NCI-H345 treated with DMSO at 0.1 percent for 48 hours (cell line): ENCODE data around the gene DAZ1.
"Not testable (repeated sequence)": the region's sequence is repeated elsewhere in the genome, so short reads cannot be mapped to it uniquely, and the experiment has no call there.

Source experiments
- DNase-seq: peaks from one replicate; lab custom pipeline; 2025; ENCODE audit not compliant: unreplicated experiment; lab: John Stamatoyannopoulos, UW

Gene DAZ1, protein sequence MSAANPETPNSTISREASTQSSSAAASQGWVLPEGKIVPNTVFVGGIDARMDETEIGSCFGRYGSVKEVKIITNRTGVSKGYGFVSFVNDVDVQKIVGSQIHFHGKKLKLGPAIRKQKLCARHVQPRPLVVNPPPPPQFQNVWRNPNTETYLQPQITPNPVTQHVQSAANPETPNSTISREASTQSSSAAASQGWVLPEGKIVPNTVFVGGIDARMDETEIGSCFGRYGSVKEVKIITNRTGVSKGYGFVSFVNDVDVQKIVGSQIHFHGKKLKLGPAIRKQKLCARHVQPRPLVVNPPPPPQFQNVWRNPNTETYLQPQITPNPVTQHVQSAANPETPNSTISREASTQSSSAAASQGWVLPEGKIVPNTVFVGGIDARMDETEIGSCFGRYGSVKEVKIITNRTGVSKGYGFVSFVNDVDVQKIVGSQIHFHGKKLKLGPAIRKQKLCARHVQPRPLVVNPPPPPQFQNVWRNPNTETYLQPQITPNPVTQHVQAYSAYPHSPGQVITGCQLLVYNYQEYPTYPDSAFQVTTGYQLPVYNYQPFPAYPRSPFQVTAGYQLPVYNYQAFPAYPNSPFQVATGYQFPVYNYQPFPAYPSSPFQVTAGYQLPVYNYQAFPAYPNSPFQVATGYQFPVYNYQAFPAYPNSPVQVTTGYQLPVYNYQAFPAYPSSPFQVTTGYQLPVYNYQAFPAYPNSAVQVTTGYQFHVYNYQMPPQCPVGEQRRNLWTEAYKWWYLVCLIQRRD

DNA sequence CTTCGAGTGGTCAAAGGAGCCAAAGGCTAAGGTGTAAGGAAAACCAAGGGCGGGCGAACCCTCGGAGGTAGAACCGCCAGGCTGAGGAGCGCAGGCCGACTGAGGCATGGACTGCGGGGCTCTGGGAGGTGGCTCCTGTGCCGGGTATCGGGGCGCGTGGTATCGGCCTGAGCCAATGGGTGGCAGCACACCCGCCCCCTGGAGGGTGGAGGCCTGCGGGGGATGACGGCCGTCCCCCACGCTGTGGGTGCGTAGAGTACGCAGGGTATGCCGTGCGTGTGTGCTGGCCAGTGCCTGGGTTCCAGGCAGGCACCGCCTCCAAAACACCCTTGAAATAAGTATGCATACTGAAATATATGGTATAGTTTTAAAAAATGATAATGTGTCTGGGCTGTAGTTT, at the start of gene DAZ1:
DAZ1 (minus strand) TSS at position 101 of the 400 bp plus-strand sequence. CDS start 208 bp downstream, outside the sequence.
- DNase-seq: not testable (repeated sequence)

DNA sequence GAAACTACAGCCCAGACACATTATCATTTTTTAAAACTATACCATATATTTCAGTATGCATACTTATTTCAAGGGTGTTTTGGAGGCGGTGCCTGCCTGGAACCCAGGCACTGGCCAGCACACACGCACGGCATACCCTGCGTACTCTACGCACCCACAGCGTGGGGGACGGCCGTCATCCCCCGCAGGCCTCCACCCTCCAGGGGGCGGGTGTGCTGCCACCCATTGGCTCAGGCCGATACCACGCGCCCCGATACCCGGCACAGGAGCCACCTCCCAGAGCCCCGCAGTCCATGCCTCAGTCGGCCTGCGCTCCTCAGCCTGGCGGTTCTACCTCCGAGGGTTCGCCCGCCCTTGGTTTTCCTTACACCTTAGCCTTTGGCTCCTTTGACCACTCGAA, 20.4 kb upstream of the DAZ1 start, which contains the start of gene DAZ2:
DAZ2 (plus strand) TSS at position 301 of the 400 bp plus-strand sequence. CDS start 208 bp downstream, outside the sequence.
- not testable (repeated sequence) for DNase-seq

DNA sequence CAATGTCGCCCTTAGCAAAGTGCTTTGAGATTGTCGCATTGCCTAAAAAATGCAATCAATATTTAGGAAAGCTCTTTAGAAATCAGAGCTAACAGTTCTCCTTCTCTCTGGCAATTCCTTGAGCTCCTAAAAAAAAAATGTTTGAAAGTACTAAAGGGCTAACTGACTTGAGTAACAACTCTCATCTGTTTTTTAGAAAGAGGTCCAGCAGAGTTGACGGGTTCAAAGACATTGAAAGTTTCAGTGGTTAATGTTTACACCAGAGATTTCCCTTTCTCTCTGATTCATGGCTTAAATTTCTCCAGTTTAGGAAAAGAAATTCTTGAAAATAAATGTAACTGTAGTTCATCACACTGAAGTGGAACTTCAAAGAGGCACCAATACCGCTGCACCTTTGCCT, 11.9 kb upstream of the DAZ1 start:
- not testable (repeated sequence) for DNase-seq

DNA sequence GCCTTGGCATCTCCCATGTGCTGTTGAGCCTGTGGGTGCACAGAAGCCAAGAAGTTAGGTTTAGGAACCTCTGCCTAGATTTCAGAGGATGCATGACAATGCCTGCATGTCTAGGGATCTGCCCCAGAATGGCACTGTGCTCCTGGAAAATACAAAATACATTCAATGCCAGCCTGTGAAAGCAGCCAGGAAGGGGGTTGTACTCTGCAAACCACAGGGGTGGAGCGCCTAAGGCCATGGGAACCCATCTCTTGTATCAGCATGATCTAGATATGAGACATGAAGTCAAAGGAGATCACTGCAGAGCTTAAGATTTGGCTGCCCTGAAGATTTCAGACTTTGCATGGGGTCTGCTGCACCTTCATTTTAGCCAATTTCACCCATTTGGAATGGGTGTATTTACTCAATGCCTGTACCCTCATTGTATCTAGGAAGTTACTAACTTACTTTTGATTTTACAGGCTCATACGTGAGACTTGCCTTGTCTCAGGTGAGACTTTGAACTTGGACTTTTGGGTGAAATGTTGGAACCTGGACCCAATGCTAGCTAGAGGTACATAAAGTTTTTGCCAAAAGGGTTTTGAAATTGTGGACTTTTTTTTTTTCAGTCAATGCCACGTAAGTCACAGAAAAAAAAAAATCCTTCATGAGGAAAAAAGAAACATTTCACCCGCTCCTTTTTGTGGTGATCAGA, 11.1 kb upstream of the DAZ1 start:
- DNase-seq: not testable (repeated sequence)

DNA sequence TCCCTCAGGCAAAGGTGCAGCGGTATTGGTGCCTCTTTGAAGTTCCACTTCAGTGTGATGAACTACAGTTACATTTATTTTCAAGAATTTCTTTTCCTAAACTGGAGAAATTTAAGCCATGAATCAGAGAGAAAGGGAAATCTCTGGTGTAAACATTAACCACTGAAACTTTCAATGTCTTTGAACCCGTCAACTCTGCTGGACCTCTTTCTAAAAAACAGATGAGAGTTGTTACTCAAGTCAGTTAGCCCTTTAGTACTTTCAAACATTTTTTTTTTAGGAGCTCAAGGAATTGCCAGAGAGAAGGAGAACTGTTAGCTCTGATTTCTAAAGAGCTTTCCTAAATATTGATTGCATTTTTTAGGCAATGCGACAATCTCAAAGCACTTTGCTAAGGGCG, 8.6 kb upstream of the DAZ1 start:
- not testable (repeated sequence) for DNase-seq
